NT2/D1 (cell line): Measurements from ENCODE around the gene TMBIM6.
A peak's percentile ranks its signal among the peaks of the same experiment; 100 is the strongest.

Experiments
- DNase-seq: peaks from one replicate; pipeline ENCODE4 v3.0.0-alpha.2; 2011; ENCODE audit warnings: low read depth, low spot score
- H3K27me3 ChIP-seq: 2 replicates; pipeline ENCODE4 v1.6.0; 2011; ENCODE audit warnings: mild to moderate bottlenecking; ENCODE audit not compliant: insufficient read length, insufficient read depth
- H3K36me3 ChIP-seq: 2 replicates; pipeline ENCODE4 v1.6.1; 2011; ENCODE audit warnings: mild to moderate bottlenecking, low read length, mixed read lengths; ENCODE audit not compliant: insufficient read depth, insufficient read length
- H3K4me1 ChIP-seq: 2 replicates; pipeline ENCODE4 v1.5.1; 2011; ENCODE audit not compliant: insufficient read depth, insufficient read length
- H3K4me3 ChIP-seq: 2 replicates; pipeline ENCODE4 v1.5.1; 2011; ENCODE audit warnings: low read depth; ENCODE audit not compliant: insufficient read length
- H3K9ac ChIP-seq: 2 replicates; pipeline ENCODE4 v1.6.0; 2011; ENCODE audit warnings: low read depth; ENCODE audit not compliant: insufficient read length
- H3K9me3 ChIP-seq: 2 replicates; pipeline ENCODE4 v1.5.1; 2011; ENCODE audit warnings: mild to moderate bottlenecking, low read length; ENCODE audit not compliant: insufficient read depth
- SUZ12 ChIP-seq: IDR thresholded peaks from 2 replicates; pipeline ENCODE4 v1.6.1; 2011; ENCODE audit not compliant: insufficient read length, insufficient read depth; ENCODE audit errors: extremely low read depth
- YY1 ChIP-seq: IDR thresholded peaks from 2 replicates; pipeline ENCODE4 v1.6.1; 2011; ENCODE audit not compliant: insufficient read length, insufficient read depth
- ZNF274 ChIP-seq: IDR thresholded peaks from 2 replicates; pipeline ENCODE4 v1.6.1; 2011; ENCODE audit warnings: mild to moderate bottlenecking, low read depth, low read length

TMBIM6 gene

DNA sequence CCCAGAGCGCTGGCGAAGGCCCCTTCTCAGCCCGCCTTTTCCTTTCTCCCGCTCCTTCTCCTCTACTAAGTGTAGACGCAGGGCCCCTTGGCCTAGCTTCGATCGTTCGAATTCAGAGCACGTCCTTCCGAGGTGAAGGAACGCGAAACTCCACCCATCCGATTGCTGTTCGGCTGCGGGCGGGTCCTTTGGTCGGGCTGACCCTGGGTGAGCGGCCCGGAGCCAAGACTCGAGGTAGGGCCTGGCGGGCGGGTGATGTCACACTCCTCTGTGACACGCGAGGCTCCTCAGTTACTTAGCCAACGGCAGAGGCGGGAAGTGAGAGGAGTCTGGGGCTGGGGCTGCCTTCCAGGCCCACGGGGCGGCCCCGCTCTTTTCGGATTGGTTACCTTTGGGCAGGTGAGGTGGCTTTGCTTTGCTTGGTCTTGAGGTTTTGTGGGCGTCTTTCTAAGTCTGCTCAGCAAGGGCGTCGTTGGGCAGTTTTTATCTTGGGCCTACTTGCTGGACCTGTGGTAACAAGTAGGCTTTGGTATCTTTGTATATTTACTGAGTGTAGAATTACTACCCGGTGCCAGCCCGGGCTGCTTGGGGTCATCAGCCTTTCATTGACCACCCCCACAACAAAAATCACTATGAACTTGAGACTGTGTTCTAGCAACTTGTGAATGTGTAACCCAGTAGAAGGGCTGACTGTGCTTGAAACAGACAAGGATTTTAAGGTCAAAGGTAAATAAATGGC lies 694 bp downstream of the TMBIM6 start:
- peak; percentile 33 for DNase-seq
- Histone ChIP-seq H3K9me3 (no peaks in the 10 kb centered on the region), H3K27me3 (no peaks in the 10 kb centered on the region), H3K4me1 (no peaks in the 10 kb centered on the region), H3K4me3 (peak overlapping the region; percentile 99), H3K36me3 (peaks cover 29% of the 10 kb centered on the region), H3K9ac (peak overlapping the region; percentile 99)
- no peak for TF ChIP-seq YY1
- TF ChIP-seq ZNF274 = no peak
- TF ChIP-seq SUZ12 = no peak

DNA sequence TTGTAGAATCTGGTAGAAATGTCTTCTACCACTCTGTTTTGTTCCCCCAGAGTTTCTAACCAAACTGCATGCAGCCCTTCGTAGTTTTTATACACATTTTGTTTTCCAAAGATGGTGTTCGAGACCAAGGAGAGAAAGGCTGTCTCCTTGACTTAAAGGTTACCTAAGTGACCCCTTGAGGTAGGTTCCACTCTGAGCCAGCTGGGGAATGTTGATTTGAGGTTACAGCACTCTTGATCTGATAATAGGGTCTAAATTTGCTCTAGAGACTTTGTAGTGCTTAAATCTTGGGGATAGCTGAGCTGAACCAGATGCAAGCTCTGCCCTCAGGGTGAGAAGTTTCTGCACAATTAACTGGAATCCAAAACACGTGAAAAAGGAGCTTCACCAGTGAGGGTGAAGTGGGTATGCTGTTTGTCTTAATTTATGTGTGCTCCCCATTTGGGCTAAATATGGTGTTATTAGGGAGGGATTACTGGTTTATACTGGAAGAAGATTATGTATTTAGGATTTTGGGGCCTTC lies 3.1 kb downstream of the TMBIM6 start:
- no peak for DNase-seq
- Histone ChIP-seq H3K27me3 (no peaks in the 10 kb centered on the region), H3K9ac (no peak overlapping the region), H3K4me3 (no peak overlapping the region), H3K9me3 (no peaks in the 10 kb centered on the region), H3K4me1 (no peaks in the 10 kb centered on the region), H3K36me3 (peaks cover 36% of the 10 kb centered on the region)
- TF ChIP-seq SUZ12 (no peak), ZNF274 (no peak), YY1 (no peak)

DNA sequence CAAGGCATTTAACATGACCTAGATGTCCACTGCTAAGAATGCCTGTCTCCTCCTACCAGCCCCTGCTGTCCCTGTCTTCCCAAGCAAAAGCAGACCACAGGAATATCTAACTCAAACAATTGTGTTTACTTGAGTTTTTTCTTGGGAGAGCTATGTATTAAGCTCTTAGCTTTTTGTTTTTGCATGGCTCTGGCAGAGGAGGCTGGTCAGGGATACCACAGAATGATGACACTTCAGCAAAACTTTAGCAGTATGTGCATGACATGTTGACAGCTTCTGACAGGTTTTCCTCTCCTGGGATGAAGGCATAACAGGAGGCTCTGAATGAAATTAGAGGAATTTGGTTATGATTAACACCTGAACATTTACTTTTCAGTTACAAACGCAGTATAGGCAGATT lies 6.9 kb downstream of the TMBIM6 start:
- no peak overlapping the region for H3K4me3 ChIP-seq
- H3K9ac ChIP-seq = no peak overlapping the region
- TF ChIP-seq SUZ12 = no peak
- TF ChIP-seq YY1 = no peak
- TF ChIP-seq ZNF274 = no peak
- peaks cover 48% of the 10 kb centered on the region for H3K36me3 ChIP-seq
- no peaks in the 10 kb centered on the region for H3K9me3 ChIP-seq
- no peak for DNase-seq
- no peaks in the 10 kb centered on the region for H3K27me3 ChIP-seq
- H3K4me1 ChIP-seq = no peaks in the 10 kb centered on the region

DNA sequence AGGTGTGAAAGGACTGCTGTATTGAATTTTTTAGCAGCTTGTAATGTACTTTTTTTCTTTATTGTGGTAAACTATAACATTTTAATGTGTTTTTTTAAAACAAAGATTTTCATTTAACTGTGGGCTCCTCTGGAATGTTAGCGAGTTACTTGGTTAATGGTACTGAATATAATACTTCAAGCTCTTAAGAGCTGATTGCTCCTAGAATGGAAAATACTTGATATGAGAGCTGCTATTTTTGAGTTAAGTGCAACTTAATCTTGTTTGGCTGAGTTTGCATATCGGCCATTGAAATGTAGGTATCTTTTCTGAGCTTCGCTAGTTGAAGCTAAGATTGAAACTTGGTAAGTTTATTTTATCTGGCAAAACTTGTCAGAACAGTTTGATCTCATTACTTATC lies 7.4 kb downstream of the TMBIM6 start:
- no peak overlapping the region for H3K4me3 ChIP-seq
- H3K9me3 ChIP-seq = no peaks in the 10 kb centered on the region
- DNase-seq = no peak
- no peak overlapping the region for H3K9ac ChIP-seq
- H3K36me3 ChIP-seq = peaks cover 48% of the 10 kb centered on the region
- no peaks in the 10 kb centered on the region for H3K27me3 ChIP-seq
- TF ChIP-seq SUZ12 (no peak), ZNF274 (no peak), YY1 (no peak)
- no peaks in the 10 kb centered on the region for H3K4me1 ChIP-seq

DNA sequence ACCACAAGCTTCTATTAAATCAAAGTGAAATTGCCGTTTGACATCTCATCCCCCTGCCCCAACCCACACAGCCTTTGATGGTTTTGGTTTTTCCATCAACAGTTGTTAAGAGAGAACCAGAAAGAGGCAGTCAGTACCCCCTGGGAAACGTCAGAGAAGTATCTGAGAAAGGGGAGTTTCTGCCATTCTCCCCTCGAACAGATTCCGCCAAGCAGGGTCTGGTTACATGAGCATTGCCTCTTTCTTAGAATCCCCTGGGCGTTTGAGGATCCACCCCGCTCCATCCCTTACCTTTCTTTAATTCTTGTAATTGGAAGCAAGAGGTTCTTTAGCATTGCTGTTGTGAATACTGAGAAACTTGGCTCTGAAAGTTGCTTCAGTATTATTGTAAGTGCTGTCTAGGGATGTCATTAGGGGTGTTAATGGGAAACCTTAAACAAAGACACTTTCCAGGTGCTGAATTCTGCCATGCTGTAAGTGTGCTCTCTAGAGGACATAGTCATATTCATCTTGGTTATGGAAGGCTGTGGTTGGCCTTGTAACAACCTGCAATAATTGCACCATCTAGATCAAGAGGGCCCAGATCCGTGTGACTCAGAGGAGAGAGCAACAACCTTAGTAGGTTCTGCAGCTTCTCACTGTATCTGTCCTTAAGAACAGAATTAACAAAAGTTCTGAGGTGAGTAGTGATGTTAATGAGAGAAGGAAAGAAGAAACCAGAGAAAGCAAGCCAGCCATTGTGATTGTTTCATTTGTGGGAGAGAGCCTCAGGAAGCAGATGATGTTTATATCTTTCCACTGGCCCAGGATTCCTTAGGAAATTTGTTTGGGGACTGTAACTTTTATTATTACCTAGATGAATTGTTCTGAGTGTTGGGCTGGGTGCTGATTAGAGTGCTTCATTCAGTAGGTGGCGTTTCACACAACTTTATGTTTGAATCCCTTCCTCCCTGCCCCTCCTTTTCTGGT lies 9.0 kb downstream of the TMBIM6 start:
- no peak for TF ChIP-seq SUZ12
- TF ChIP-seq ZNF274 = no peak
- no peak for TF ChIP-seq YY1
- DNase-seq = no peak
- H3K27me3 ChIP-seq = no peaks in the 10 kb centered on the region
- no peak overlapping the region for H3K4me3 ChIP-seq
- no peaks in the 10 kb centered on the region for H3K4me1 ChIP-seq
- H3K9me3 ChIP-seq = no peaks in the 10 kb centered on the region
- H3K36me3 ChIP-seq = peaks cover 50% of the 10 kb centered on the region
- no peak overlapping the region for H3K9ac ChIP-seq

DNA sequence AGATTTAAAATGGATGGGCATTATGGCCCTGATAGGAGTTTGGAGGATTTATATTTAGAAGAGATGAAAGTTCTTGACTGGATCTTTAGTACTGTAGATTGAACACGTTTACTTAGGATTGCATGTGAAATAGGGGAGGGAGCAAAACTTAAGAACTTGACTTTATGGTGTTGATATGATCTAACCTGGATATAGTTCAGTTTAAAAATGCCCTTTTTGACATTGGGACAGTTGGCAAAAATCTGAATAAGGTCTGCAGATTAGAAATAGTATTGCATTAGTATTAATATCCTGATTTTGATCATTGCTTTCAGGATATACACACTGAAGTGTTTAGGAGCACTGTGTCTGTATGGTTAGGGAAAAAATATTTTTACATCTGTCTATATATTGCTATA lies 9.6 kb downstream of the TMBIM6 start:
- no peaks in the 10 kb centered on the region for H3K4me1 ChIP-seq
- no peak overlapping the region for H3K4me3 ChIP-seq
- DNase-seq = no peak
- H3K27me3 ChIP-seq = no peaks in the 10 kb centered on the region
- no peaks in the 10 kb centered on the region for H3K9me3 ChIP-seq
- H3K9ac ChIP-seq = no peak overlapping the region
- TF ChIP-seq ZNF274 (no peak), SUZ12 (no peak), YY1 (no peak)
- peaks cover 56% of the 10 kb centered on the region for H3K36me3 ChIP-seq

DNA sequence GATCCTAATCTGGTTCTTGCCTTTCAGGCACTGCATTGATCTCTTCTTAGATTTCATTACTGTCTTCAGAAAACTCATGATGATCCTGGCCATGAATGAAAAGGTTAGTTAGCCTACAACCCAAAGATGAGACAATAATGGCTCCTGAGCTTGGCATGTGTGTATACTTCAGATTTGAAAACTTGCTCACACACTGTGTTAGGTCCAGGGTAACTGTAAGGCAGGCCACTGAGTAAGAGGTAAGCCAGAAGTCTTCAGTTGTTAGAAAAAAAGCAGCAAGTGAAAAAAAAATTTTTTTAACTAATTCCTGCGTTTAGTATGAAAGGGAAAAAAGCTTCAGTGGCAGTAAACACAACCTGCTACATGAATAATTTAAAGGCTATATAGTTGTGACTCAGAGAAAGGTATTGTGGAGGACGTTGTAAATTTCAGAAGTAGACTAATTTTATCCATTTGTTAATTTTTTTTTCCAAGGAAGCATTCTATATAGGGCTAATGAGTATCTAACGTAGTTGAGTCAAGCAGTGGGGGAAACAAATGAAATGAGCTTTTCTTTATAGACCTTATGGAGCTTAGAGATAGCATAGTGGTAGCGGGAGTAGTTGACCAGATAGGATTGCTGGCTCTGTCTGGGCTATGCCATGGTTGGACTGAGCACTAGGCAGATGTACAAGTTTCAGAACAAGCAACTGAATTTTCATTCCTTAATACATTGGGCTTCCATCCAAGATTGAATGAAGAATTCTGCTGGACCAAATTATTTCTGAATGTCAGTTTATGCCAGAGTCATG lies 20.5 kb downstream of the TMBIM6 start:
- Histone ChIP-seq H3K9ac (no peak overlapping the region), H3K9me3 (no peaks in the 10 kb centered on the region), H3K4me3 (no peak overlapping the region), H3K36me3 (peaks cover 79% of the 10 kb centered on the region), H3K27me3 (no peaks in the 10 kb centered on the region), H3K4me1 (no peaks in the 10 kb centered on the region)
- DNase-seq = no peak
- TF ChIP-seq YY1 = no peak
- no peak for TF ChIP-seq SUZ12
- no peak for TF ChIP-seq ZNF274
